Osteoblast (primary cell): ENCODE data around the gene MROH7. TPM values are rescaled to one million over a fixed set of nuclear protein-coding genes. Genes with fewer than 3 reads are reported as not detected.

ENCODE experiments used
- DNase-seq: peaks from one replicate; pipeline ENCODE4 v3.0.0; 2011; ENCODE audit warnings: low spot score, mixed read lengths; ENCODE audit not compliant: insufficient read length; ENCODE audit errors: missing footprints
- H2AFZ ChIP-seq: 2 replicates; pipeline ENCODE4 v1.6.0; 2011; ENCODE audit warnings: mild to moderate bottlenecking, low read length
- H3K27ac ChIP-seq: 2 replicates; pipeline ENCODE4 v1.5.1; 2011; ENCODE audit warnings: mild to moderate bottlenecking, low read depth, low read length, moderate library complexity
- H3K27me3 ChIP-seq: 2 replicates; pipeline ENCODE4 v1.6.0; 2012; ENCODE audit warnings: mild to moderate bottlenecking, control low read depth, inconsistent platforms, low read length, moderate library complexity; ENCODE audit not compliant: insufficient read depth
- H3K36me3 ChIP-seq: 2 replicates; pipeline ENCODE4 v1.5.1; 2011; ENCODE audit warnings: mild to moderate bottlenecking, low read length, control low read depth, moderate library complexity; ENCODE audit not compliant: insufficient read depth
- H3K4me1 ChIP-seq: 2 replicates; pipeline ENCODE4 v1.5.1; 2011; ENCODE audit warnings: mild to moderate bottlenecking, low read length, control low read depth, moderate library complexity; ENCODE audit not compliant: insufficient read depth
- H3K4me2 ChIP-seq: 2 replicates; pipeline ENCODE4 v1.6.0; 2011; ENCODE audit warnings: mild to moderate bottlenecking, low read length; ENCODE audit not compliant: insufficient read depth
- H3K4me3 ChIP-seq: fragments of 200-600 bp; sonication (generic); 3 replicates; pipeline ENCODE4 v1.5.1; 2012; ENCODE audit warnings: mild to moderate bottlenecking, low read length, inconsistent platforms; ENCODE audit not compliant: insufficient read depth
- H3K79me2 ChIP-seq: 2 replicates; pipeline ENCODE4 v1.6.0; 2012; ENCODE audit warnings: mild to moderate bottlenecking, low read length, control low read depth, inconsistent platforms; ENCODE audit not compliant: insufficient read depth
- H3K9me3 ChIP-seq: 2 replicates; pipeline ENCODE4 v1.5.1; 2011; ENCODE audit warnings: low read depth, low read length, control low read depth
- H4K20me1 ChIP-seq: 2 replicates; pipeline ENCODE4 v1.6.0; 2012; ENCODE audit warnings: mild to moderate bottlenecking, low read length, control low read depth; ENCODE audit not compliant: insufficient read depth
- CTCF ChIP-seq: IDR thresholded peaks from 2 replicates; pipeline ENCODE4 v1.5.1; 2011; ENCODE audit warnings: mild to moderate bottlenecking, low read depth, low read length, moderate library complexity; ENCODE audit errors: extremely low read depth
- total RNA-seq: library from RNA; depleted of rRNA; stranded (reverse); fragments of >200 nt; gene quantifications from 2 replicates; pipeline ENCODE4 v1.2.3, GENCODE V29; 2012

MROH7 gene
- total RNA-seq, 1 donor: 0.36 TPM

GRCh38 chr1:54600947-54601721 lies 40.5 kb upstream of the MROH7 start:
- Histone ChIP-seq H3K36me3 (no peaks in the 10 kb centered on the region), H3K4me1 (no peaks in the 10 kb centered on the region), H3K4me2 (no peak overlapping the region), H3K79me2 (no peaks in the 10 kb centered on the region), H2AFZ (no peak overlapping the region), H4K20me1 (no peaks in the 10 kb centered on the region), H3K4me3 (no peak overlapping the region), H3K27ac (no peak overlapping the region), H3K27me3 (no peaks in the 10 kb centered on the region), H3K9me3 (no peaks in the 10 kb centered on the region)
- peak; percentile 25 for DNase-seq
- TF ChIP-seq CTCF: no peak

GRCh38 chr1:54601730-54602129 lies 39.9 kb upstream of the MROH7 start:
- peak; percentile 38 for DNase-seq
- Histone ChIP-seq H3K4me1 (no peaks in the 10 kb centered on the region), H3K9me3 (no peaks in the 10 kb centered on the region), H3K27ac (no peak overlapping the region), H4K20me1 (no peaks in the 10 kb centered on the region), H3K4me3 (no peak overlapping the region), H2AFZ (no peak overlapping the region), H3K79me2 (no peaks in the 10 kb centered on the region), H3K27me3 (no peaks in the 10 kb centered on the region), H3K4me2 (no peak overlapping the region), H3K36me3 (no peaks in the 10 kb centered on the region)
- no peak for TF ChIP-seq CTCF

- H3K27ac ChIP-seq: no peak overlapping the region
These were observed 39.0 kb upstream of the MROH7 start for GRCh38 chr1:54602554-54602953.

More at GRCh38 chr1:54602554-54602953, 39.0 kb upstream of the MROH7 start:
- H3K4me3 ChIP-seq: no peak overlapping the region
- H3K9me3 ChIP-seq: no peaks in the 10 kb centered on the region
- H4K20me1 ChIP-seq: no peaks in the 10 kb centered on the region
- H3K79me2 ChIP-seq: no peaks in the 10 kb centered on the region
- no peak overlapping the region for H3K4me2 ChIP-seq
- H3K27me3 ChIP-seq: no peaks in the 10 kb centered on the region
- TF ChIP-seq CTCF: no peak
- no peaks in the 10 kb centered on the region for H3K4me1 ChIP-seq
- H2AFZ ChIP-seq: no peak overlapping the region
- H3K36me3 ChIP-seq: no peaks in the 10 kb centered on the region
- no peak for DNase-seq
